Stimulated activated naive CD4-positive, alpha-beta T cell treated with Interleukin-2 at 50 U/mL for 16 hours (primary cell): ENCODE results near the gene KRT6A.
"Not testable (repeated sequence)": the region's sequence is repeated elsewhere in the genome, so short reads cannot be mapped to it uniquely, and the experiment has no call there.

Experiments
- DNase-seq: peaks from one replicate; lab custom pipeline; 2025; lab: John Stamatoyannopoulos, UW

The KRT6A gene

DNA sequence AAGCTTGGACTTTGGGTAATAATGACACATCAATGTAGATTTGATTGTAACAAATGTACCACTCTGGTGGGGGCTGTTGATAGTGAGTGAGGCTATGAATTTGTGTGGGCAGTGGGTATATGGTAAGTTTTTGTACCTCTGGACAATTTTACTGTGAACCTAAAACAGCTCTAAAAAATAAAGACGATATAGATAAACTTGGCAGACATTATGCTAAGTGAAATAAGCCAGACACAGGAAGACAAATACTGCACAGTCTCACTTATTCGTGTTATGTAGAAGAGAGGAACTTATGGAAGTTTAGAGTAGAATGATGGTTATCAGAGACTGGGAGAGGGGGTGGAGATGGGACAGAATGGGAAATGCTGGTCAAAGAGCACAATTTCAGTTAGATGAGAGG is 28.2 kb downstream of the KRT6A start:
- DNase-seq: no peak

DNA sequence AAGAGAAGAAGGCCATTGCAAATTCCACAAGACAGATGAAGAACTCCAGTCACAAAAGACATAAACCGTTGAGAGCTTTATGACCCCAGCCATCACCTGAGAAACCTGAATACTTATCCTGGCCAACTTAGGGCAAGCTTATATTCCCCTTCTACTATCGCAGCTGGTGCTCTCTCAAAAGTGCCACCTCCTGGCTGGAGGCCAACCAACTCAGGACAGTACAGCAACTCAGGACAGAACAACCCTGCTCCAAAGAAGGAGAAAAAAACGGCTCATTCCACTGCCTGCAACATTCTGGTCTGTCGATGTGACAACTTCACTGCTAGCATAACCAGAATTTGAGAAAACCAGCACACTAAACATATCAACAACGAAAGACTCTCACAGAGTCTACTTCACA is 31.4 kb downstream of the KRT6A start:
- no peak for DNase-seq

DNA sequence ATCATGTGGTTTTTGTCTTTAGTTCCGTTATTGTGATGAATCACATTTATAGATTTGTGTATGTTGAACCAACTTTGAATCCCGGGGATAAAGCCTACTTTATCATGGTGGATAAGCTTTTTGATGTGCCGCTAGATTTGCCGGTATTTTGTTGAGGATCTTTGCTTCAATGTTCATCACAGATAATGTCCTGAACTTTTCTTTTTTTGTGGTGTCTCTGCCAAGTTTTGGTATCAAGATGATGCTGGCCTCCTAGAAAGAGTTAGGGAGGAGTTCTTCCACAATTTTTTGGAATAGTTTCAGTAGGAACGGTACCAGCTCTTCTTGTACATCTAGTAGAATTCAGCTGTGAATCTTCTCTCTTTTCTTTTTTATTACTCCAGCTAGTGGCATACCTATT is 34.2 kb downstream of the KRT6A start:
- DNase-seq: no peak

DNA sequence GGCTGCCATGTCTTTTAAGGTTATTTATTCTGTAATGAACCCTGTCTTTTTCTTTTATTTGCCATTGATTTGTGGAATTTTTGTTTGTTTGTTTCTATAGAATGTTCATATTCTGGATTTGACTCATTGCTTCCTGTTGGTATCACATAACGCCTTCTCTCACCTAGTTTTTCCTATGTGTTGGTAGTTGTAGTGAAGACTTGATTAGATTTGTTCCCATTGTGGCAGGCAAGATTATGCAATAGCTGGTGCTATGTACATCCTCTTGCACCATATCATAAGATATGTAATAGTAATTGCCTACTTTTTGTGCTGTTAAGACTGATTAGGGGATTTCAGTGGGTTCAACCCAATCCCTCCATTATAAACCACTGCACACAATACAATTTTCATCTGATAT is 37.2 kb downstream of the KRT6A start:
- no peak for DNase-seq

DNA sequence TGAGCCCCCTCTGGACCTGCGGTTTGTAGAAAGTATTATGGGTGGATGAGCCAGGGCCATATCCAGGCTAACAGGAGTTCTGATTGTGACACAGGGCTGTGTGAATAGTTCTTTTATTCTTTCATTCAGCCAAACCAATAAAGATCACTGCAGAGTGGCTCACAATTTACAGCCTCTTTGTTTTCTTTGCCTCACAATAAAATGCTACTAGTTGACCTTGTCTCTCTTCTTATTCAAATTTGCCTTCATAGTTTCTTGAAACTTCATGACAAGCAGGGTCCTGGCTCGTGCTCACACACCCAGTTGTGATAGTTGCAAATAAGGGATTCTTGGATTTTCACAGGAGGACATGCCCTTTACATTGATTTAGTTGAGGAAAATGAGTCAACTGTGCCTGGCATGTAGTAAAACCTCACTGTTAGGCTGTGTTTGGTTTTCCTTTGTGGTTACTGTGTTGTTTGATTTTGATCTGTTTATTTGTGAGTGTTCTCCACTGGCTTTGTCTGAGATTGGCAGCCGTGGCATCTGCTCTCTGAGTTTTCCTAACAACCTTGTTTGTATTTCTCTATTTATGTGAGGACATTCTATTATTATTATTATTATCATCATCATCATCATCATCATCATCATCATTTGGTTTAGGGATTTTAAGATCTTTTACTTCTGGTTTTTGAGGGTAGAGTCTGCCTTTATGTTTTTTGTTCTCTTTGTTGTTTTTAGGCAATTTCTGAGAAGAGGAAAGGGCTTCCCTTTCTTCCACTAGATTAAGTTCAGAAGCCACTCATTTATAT is 38.5 kb downstream of the KRT6A start:
- no peak for DNase-seq

DNA sequence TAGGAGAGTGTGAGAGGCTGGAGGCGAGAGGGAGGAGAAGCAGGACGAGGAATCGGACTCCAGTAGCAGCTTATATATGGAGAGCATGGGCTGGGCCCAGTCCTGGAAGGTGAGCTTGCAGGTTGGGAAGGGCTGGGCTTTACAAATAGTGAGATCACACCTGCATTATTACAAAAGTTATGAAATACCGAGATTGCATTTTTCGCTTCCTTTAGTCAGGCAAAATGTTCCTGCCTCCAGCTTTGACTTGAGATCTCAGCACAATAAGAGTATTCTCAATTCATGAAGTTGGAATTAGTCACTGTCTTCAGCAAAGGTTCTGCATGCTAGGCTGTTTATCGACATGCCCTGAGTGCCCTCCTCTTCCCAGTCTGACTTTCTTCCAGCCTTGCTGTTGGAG is 41.0 kb downstream of the KRT6A start, which contains the start of gene KRT6B:
TSS of gene KRT6B (minus strand) at position 46 of the 400 bp plus-strand sequence. CDS start 68 bp downstream, outside the sequence.
- no peak for DNase-seq

DNA sequence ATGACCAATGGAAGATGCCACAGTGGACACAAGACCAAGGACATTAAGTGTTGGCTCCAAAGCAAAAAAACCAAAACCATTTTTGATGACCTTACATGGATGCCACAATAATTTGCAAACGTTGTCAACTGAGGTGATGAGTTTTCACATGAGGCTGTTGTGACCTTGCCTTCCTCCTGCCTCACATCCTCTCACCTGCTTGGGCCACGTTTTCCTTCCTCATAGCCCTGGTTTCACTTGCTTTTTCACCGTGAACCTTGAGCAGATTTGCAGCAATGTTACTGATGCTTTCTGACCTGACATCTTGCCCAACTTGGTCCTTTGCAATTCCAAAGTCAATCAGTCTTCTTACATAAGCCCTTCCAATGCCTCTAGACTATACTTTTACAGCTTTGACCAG is 44.8 kb downstream of the KRT6A start:
- no peak for DNase-seq

DNA sequence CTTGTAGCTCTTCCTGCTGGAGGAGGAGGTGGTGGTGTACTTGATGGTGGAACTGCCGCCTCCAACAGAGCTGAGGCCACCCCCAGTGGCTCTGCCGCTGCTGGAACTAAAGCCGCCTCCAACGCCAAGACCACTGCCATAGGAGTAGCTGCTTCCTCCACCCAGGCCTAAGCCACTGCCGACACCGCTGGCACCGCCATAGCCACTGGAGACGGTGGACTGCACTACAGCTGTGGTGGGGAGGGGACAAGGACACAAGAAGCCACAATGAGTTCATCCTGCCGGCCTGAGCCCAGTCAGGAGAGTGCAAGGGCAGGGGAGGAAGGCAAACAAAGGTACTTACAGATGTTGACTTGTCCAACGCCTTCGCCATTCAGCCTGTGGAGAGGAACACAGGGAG is 45.9 kb downstream of the KRT6A start:
- DNase-seq: not testable (repeated sequence)

DNA sequence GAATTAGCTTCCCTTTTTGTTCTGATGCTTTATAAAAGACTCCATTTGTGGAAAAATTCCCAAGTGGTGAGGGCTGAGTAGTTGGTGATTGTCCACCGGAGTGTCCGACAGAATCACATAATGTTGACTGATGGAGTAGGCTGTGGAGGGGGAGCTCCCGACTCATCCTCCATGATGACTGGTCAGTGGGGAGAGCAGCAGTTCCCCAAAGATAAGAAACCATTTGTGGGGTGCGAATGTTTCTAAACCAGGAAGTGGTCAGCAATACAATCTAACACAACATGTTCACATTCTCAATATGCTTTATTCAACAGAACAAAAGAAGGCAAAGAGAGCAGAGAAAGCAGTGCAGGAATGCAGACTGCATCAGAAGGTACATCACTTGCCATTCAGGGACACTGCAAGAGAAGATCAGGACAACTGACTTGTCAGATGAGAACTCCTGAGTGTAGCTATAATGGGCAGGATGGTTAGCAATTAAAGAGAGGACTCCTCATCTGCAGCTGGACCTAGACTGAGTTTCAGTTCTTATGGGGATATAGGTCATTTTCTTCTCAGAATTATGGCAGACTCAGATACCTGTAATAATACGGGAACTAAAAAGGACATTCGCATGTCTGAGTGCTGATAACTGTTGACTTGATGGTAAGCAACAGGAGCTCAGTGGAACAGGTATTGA is 46.6 kb downstream of the KRT6A start:
- DNase-seq: no peak

DNA sequence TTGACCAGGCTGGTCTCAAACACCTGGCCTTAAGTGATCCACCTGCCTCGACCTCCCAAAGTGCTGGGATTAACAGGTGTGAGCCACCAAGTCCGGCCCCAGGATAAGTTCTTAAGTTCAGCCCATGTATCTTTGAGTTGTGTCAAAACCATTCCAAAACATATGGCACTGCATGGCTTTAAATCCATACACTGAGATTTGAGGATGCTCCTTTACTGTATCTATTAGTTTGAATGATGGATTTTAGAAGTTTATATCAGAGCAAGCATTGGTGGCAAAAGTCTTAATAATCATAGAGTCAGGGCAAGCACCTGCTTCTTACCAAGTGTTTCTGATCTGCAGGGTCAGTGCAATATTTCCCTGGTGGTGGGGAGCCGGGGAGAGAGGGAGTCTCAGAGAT is 47.2 kb downstream of the KRT6A start:
- no peak for DNase-seq

DNA sequence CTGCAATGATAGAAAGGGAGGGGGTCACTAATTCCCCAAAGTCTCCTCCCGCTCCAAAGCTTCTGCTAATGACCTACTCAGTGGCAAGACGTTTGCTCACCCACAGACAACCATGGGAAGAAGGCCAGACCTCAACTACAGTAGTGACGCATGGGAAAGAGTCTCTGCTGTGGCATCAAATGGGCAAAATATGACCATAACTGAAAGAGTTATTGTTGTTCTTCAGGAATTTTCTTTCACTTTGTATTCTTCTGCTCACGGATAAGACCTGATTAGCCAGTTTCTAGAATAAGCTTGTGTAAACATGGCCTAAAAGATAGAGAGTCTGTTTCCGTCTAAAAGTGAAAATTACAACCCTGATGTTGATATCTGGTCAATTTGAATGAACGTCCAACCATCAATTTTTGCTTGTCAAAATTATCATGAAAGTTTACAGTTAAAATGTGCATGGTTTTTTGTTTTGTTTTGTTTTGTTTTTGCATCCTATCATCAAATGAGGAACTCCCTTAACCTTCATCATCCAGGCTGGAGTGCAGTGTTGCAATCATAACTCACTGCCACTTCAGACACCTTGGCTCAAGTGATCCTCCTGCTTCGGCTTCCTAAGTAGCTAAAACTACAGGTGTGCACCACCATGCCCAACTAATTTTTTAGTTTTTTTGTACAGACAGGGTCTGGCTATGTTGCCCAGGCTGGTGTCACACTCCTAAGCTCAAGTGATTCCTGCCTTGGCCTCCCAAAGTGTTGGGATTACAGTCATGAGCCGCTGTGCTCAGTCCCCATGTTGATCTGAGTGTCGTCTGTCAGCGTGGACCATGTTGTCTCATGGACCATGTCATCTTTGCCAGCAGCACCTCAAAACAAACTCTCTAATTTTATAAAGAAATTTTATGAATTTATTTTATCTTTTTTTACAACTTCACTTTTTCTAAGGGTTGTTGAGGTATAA is 48.1 kb downstream of the KRT6A start:
- no peak for DNase-seq

DNA sequence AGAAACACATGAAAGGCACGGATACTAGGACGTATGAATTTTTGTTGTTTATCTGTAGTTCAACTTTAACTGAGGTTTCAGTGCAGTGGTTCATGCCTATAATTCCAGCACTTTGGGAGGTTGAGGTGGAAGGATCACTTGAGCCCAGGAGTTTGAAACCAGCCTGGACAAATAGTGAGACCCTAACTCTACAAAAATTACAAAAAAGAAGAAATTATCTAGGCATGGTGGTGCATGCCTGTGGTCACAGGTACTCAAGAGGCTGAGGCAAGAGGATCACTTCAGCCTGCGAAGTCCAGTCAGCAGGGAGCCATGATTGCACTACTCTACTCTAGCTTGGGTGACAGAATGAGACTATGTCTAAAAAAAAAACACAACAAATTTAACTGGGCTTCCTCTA is 49.1 kb downstream of the KRT6A start:
- DNase-seq: no peak

DNA sequence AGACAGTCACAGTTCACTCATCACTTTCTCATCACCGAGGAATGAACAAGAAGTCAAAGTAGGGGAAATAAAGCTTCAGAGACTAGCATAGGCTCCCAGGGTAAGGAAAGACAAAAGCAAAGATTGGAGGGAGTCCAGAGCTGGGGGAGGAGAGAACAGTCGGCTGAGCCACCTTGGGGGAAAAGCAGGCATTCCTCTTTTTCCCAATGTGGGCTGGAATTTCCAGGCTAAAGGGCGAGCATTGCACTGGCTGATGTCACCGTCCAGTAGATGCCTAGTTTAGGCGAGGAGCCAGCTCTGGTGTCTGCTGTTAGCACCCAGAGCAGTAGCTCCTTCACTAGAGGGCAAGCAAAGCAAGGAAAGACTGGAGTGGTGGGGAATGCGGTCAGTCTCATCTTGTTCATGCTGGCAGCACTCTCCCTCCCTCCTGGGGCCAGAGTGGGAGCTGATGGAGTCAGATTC is 50.4 kb downstream of the KRT6A start:
- no peak for DNase-seq

DNA sequence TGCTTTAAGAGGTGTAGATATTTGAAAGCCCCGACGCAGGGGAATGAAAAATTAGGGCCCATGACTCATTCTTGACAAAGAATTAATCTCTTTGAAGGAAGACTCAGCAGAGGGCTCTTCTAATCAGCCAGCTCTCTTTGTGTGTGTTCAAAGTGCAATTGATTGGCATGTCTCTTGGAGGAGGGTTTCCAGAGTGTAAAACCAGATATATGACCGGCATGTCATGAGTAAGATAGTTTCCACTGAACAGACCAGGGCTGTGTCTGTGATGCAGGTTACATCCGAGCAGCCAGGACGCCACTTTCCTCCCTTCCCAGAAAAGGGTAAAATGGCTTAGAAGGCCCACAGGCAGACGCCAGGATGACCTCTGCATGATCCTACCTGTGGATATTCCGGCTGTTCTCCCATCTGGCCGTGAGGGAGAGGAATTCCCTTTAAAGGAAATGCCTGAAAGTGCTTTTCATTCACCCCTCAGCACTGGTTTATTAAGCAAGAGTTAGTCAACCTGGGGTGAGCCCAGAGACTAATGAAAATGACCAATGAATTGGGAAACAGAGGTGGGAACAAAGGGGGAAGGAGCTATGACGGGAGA is 51.6 kb downstream of the KRT6A start:
- no peak for DNase-seq

DNA sequence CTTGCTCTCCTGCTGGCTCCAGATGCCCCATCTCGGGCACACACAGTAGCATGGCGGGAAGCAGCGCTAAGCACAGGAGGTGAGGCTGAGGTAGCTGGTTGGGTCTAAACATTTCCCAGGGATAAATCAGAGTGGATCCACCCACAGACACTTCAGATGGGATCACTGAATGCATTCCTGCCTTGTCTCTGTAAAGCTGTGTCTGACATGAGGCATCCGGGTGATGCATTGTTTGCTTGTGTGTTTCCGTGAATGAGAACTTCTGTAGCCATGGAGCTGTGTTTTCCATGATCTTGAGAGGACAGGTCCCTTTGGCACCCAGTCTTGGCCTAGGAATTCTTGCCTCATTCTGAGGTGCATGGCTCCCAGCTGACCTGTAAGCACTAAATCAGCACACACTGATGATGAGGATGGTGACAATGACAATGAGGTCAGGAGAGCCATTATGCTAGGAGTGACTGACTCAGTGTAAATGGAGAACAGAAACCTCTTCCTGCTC is 52.2 kb downstream of the KRT6A start:
- DNase-seq: no peak

DNA sequence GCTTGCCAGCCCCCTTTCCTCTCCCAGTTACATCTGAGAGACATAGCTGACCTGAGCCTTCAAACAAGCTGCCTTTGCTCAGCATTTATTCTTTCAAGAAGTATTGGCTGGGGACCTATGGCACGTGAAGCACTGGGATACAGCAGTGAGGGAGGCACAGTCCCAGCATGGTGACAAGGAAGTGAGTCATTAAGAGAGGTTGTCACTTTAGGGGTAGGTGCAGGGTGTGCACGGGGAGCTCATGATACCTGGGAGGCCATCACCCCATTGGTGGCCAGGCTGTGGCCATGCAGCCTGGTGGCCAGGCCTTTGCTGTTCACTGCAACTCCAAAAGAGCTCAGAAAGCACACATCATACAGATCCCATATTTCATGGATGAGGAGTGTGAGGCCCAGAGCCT is 53.2 kb downstream of the KRT6A start:
- no peak for DNase-seq

DNA sequence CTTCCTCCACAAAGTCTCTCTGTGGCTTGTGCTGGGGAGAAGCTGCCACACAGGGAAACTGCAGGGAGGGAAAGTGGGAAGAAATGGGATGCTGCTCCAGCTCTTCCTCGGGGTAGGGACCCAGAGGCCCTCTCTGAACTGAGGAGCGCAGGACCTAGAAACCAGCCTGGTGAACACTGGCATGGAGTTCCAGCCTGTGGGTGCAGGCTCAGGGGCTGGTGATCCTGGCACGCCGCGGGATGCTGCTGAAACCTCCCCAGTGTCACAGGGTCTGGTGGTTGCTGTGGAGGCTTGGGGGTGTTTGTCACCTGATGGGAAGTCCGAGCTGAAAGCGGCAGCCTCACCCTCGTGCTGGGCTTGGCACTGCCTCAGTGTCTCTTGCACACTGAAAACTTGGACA is 53.6 kb downstream of the KRT6A start:
- no peak for DNase-seq

DNA sequence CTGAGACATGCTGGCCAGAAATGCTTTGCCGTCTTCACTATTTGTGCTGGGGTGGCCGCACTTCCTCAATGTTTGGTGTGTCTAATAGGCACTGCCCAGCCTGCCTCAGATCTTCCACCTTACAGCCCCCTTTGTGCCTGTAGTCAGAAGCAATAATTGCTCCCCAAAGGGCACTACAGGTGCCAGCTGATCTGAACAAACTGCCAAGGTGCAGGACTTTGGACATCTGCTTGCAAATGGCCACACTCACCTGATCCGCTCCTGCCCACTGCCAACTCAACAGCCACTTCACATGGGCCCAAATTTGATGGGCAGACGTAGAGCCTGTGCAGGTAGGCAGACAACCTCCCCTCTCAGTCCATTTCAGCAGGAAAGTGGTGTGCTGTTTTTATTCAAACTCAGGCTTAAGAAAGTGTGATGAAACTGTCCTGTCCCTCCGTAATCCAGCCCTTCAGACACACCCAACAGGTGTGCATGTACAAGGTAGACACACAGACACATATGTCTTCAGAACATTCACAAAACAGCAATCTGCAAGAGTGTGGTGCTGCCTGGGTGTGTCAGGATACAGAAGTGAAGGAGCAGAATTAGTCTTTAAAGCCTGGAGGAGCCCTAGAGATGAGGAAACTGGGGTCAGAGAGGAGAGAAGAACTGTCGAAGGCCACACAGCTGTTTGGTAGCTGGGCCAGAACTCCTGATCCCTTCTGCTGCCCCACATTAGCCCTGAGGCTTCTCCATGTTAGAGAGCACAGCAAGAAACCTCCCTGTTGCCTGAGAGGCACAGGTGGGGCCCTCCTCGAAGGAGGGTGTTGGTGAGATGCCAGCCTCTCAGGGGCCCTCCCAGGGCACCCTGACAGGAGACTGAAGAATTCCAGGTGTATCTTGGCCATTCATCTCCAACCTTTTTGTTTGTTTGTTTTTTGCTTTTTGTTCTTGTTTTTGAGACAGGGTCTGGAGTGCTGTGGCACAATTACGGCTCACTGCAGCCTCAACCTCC is 54.5 kb downstream of the KRT6A start:
- DNase-seq: no peak

DNA sequence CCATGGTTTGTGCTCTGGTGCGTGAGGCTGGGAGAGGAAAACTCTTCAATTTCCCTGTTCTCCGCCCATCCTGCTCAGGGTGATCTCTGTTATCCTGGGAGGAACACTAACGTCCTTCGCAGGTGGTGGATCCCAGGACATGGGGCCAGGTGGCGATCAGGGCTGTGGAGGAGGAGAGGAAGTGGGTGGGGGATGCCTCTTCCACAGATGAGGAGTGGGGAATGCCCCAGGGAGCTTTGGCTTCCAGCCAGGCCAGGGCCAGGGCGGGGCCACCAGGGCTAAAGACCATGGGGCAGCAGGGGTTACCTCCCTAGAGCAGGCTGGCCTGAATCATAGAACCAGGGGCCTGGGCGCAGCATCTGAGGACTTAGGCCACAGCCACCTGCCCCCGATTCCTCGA is 55.5 kb downstream of the KRT6A start:
- no peak for DNase-seq
